ENCODE data around the gene UBE2E2.

Gene UBE2E2

GRCh38 chr3:23474580-23475357 is 271.6 kb downstream of the UBE2E2 start:
- TF ChIP-seq CTCF (IDR thresholded peaks at IDR 0.05; ENCODE audit: insufficient read depth, low read depth, low read length, missing control alignments): no peak
- DNase-seq (ENCODE audit: low read depth): no peak
- no peak overlapping the region for H3K4me3 ChIP-seq (ENCODE audit: low read length)

GRCh38 chr3:23475446-23475845 is 272.3 kb downstream of the UBE2E2 start:
- DNase-seq (ENCODE audit: low read depth): peak; percentile 37
- no peak for TF ChIP-seq CTCF (IDR thresholded peaks at IDR 0.05; ENCODE audit: insufficient read depth, low read depth, low read length, missing control alignments)
- no peak overlapping the region for H3K4me3 ChIP-seq (ENCODE audit: low read length)

- no peak overlapping the region for H3K4me3 ChIP-seq (ENCODE audit: low read length)
- no peak for TF ChIP-seq CTCF (IDR thresholded peaks at IDR 0.05; ENCODE audit: insufficient read depth, low read depth, low read length, missing control alignments)
- DNase-seq (ENCODE audit: low read depth): peak; percentile 52
Observed at GRCh38 chr3:23479026-23479425, 275.9 kb downstream of the UBE2E2 start.

DNA sequence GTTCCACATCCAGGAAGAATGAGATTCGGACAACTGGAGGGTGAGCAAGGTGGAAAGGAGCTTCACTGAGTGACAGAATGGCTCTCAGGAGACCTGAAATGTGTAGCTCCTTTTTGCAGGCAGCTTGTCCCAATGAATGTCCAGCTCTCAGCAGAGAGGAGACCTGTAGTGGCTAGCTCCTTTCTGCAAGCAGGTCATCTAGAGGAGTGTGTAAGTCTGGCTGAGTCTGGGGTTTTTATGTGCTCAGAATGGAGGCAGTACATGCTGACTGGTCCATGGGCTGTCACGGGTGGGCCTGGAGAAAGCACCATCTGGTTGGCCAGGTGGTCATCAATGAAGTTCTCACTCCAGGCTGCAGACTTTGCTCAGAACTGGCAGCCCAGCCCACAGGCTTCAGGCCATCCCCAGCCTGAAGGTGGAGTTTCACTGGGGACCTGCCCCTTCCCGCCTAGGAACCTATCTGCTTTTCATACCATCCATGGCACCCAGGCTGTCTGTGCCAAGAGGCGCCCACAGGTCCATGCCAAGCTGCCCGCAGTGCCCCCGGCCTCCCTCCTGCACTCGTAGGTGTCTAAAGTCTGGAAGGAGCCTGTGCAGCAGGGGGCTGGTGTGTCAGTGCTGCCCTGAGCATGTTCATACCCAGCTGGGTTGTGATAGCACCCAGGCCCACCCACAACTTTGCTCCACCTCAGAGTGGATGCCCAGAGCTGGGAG is 276.6 kb downstream of the UBE2E2 start:
- TF ChIP-seq CTCF (IDR thresholded peaks at IDR 0.05; ENCODE audit: insufficient read depth, low read depth, low read length, missing control alignments): no peak
- H3K4me3 ChIP-seq (ENCODE audit: low read length): no peak overlapping the region

GRCh38 chr3:23480329-23480714 is 277.2 kb downstream of the UBE2E2 start:
- H3K4me3 ChIP-seq (ENCODE audit: low read length): no peak overlapping the region
- TF ChIP-seq CTCF (IDR thresholded peaks at IDR 0.05; ENCODE audit: insufficient read depth, low read depth, low read length, missing control alignments): no peak
- no peak for DNase-seq (ENCODE audit: low read depth)

More for the DNA sequence above, 276.6 kb downstream of the UBE2E2 start:
- no peak for DNase-seq (ENCODE audit: low read depth)

- no peak for TF ChIP-seq CTCF (IDR thresholded peaks at IDR 0.05; ENCODE audit: insufficient read depth, low read depth, low read length, missing control alignments)
Observed at GRCh38 chr3:23481011-23481615, 278.0 kb downstream of the UBE2E2 start.

More at GRCh38 chr3:23481011-23481615, 278.0 kb downstream of the UBE2E2 start:
- DNase-seq (ENCODE audit: low read depth): no peak
- no peak overlapping the region for H3K4me3 ChIP-seq (ENCODE audit: low read length)
